B cell (primary cell): Measurements from ENCODE around the gene KIAA1614.

Experiments used
- EZH2 ChIP-seq: IDR thresholded peaks from 2 replicates; pipeline ENCODE4 v1.6.1; 2012; ENCODE audit warnings: borderline replicate concordance, low read depth, mild to moderate bottlenecking, moderate library complexity, low read length; ENCODE audit not compliant: insufficient read depth, poor library complexity, severe bottlenecking
- TF ChIP-seq, protein P1 (sequence below): fragments of 200-600 bp; IDR thresholded peaks from one replicate; pipeline ENCODE4 v1.8.0; 2022; ENCODE audit warnings: antibody characterized with exemption, mild to moderate bottlenecking

DNA sequence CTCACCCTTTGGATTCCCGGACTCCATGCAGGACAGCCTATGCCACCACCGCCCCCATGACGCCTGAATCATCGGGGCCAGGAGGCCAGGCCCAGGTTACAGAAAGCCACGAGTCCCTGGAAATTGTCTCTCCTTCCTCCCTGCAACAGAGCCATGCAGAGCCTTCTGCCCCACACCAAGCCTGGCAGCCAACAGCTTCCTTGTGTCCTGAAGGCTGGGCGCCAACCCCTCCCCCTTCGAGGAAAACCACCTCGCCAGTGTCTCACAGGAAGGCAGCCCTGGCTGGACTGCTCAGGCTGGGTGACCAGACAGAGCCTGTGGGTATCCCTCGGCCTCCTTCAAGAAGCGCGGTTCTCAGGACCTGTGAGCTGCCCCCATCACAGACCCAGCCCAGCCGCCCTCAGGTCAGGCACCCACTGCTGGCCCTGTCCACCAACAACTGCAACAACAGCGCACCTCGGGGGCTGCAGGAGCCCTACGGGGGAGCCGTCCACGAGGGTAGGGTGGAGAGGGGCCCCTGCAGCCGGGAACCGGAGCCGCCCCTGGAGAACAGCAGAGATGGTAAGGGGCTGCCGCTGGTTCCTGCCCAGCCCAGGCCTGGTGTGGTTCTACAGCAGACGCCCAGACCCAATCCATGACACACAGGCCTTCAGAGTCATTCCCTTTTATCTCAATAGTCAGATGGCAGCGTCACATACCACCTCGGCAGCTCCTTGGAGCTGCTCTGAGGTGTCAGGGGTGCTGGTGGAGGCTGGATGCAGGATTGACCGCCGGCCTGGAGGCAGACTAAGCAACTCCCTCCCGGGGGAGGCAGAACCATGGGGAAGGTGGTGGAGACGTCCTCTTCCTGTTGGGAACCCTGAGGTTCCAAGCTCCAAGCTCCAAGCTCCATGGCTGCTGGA is 23.7 kb downstream of the KIAA1614 start:
- TF ChIP-seq, protein P1, sequence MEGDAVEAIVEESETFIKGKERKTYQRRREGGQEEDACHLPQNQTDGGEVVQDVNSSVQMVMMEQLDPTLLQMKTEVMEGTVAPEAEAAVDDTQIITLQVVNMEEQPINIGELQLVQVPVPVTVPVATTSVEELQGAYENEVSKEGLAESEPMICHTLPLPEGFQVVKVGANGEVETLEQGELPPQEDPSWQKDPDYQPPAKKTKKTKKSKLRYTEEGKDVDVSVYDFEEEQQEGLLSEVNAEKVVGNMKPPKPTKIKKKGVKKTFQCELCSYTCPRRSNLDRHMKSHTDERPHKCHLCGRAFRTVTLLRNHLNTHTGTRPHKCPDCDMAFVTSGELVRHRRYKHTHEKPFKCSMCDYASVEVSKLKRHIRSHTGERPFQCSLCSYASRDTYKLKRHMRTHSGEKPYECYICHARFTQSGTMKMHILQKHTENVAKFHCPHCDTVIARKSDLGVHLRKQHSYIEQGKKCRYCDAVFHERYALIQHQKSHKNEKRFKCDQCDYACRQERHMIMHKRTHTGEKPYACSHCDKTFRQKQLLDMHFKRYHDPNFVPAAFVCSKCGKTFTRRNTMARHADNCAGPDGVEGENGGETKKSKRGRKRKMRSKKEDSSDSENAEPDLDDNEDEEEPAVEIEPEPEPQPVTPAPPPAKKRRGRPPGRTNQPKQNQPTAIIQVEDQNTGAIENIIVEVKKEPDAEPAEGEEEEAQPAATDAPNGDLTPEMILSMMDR = no peak
- TF ChIP-seq EZH2 = no peak
